NCI-H345 (cell line): ENCODE data around the gene BIN1.

ENCODE experiments used
- DNase-seq: peaks from one replicate; lab custom pipeline; 2025; lab: John Stamatoyannopoulos, UW

The BIN1 gene, protein sequence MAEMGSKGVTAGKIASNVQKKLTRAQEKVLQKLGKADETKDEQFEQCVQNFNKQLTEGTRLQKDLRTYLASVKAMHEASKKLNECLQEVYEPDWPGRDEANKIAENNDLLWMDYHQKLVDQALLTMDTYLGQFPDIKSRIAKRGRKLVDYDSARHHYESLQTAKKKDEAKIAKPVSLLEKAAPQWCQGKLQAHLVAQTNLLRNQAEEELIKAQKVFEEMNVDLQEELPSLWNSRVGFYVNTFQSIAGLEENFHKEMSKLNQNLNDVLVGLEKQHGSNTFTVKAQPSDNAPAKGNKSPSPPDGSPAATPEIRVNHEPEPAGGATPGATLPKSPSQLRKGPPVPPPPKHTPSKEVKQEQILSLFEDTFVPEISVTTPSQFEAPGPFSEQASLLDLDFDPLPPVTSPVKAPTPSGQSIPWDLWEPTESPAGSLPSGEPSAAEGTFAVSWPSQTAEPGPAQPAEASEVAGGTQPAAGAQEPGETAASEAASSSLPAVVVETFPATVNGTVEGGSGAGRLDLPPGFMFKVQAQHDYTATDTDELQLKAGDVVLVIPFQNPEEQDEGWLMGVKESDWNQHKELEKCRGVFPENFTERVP

DNA sequence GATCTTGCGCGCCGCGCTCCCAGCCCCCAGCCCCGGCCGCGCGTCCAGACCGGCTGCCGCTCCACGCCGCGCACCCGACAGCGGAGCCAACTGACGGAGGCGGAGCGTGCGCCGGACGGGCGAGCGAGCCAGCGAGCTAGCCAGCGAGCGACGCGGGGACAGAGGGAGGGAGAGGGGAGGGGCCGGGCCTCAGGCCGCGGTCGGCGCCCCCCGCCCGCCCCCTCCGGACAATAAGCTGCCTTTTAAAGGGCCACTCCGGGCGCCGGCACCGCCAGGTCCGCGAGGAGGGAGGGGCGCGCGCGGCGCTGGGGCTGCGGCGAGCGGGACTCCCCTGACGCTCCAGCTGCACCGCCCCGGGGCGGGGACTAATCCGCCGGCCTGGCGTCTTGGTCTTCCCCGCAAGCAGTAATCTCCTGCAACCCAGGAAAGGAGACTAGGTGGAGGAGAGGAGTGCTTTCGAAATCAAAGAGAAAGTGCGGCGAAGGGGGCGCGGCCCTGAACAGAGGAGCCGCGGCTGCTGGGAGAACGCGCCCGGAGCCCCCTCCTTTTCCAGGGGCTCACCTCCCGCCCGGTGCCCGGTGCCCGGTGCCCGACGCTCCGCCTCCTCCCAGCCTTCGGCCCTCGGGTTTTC, at the start of gene BIN1:
TSS of gene BIN1 (minus strand) at position 164 of the 631 bp plus-strand sequence. CDS start 211 bp downstream, outside the sequence.
- peak; percentile 86 for DNase-seq

DNA sequence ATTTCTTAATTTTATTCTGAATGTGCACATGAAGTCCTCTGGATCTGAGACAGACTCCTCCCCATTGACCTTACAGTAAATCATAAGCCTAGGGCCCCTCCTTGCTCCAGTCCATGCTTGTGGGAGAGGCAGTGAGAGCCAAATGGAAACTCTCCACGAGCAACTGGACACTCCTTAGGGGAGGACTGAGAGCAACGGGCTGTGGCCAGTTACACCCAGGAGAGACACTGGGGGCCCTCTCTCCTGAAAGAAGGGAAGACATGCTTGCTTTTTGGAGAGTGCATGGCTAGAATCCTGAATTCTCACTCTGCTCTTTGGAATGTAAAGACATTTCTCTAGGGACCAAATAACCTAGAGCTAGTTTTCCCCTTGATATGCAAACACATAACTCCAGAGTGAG, 49.0 kb upstream of the BIN1 start:
- DNase-seq = no peak

DNA sequence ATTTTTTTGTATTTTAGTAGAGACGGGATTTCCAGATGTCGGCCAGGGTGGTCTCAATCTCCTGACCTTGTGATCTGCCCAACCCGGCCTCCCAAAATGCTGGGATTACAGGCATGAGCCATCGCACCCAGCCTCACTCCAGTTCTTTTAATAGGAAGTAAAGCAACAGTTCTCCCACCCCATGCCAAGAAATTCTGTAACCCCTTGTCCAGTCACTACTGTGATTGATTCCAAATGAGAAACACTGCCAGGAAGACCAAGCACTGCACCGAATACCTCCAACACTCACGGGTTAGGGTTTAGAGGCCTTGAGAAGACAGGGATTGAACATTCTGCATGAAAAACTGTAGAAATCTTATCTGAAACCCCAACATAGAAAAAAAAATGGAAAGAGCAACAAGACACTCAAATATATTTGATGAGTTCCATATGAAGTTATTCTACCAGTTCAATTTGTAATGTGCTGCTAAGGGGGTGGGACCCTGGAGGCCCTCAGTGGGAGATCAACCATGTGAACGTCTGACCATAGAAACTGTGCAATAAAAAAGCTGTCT, 48.2 kb upstream of the BIN1 start:
- no peak for DNase-seq

DNA sequence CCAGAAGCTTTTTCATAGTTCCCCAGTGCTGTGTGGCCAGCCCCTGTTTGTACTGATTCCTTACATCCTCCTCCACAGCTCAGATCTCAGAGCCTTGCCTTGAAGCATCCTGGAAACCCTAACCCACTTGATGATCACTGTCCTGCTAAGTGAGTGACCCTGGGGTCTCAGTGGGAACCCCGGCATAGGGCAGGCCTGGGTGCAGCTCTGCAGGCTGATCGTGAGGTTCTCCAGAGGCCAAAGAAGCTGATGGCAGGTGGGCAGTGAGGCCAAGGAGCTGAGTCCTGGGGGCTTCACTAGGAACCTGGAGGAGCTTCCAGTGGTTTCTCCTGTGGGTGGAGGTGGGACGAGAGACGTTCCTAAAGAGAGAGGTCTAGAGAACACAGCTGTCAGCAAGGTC, 47.4 kb upstream of the BIN1 start:
- DNase-seq = no peak

DNA sequence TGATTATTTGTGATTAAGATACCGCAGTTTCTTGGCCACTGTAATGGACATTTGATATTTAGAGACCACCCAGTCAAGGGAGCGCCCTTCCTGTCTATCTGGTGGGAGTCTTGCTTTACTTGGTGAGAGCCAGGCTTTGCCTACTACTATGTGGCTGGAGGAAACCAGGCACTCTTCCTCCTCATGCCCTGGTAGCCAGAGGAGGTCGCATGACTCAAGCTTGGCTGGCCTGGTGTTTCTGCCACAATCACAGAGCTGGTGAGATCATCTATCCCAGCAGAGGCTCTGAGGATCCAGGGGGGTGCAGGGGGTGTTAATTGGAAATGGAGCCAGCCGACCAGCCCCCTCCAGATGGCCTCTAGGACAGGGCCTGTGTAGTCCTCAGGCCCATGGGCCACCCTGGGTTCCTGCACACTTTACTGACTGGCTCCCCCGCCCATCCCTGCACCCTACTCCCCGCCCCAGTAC, 46.8 kb upstream of the BIN1 start:
- DNase-seq = no peak

DNA sequence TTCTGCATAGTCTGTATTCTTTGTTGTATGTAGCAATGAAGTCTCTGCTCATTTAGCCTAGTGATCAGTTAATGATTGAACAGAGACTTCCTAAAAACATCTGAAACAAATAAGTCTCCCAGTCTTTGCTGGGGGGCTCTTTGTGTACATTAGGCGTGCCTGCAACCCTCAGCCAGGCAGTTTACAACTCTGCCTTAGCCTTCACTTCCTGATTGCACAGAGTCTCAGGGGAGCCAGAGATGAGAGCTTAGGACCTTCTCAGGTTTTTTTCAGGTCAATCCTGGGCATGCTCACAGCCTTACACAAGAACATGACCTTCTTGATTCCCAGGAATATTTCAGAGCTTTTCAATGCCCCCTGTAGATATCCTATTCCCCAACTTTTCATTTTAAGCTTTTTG, 44.0 kb upstream of the BIN1 start:
- no peak for DNase-seq

DNA sequence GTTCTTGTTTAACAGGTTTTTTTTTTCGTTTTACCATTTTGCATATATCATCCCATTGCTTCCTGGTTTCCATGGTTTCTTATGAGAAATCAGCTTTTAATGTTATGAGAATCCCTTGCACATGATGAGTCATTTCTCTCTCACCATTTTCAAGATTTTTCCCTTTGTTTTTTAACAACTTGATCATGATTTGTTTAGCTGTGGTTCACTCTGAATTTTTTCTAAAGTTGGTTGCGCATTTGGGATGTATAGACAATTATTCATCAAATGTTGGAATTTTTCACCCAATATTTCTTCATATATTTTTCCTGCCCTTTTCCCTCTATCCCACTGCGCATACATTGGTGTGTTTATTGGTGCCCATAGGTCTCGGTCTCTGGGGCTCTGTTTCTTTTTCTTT, 42.4 kb upstream of the BIN1 start:
- no peak for DNase-seq

DNA sequence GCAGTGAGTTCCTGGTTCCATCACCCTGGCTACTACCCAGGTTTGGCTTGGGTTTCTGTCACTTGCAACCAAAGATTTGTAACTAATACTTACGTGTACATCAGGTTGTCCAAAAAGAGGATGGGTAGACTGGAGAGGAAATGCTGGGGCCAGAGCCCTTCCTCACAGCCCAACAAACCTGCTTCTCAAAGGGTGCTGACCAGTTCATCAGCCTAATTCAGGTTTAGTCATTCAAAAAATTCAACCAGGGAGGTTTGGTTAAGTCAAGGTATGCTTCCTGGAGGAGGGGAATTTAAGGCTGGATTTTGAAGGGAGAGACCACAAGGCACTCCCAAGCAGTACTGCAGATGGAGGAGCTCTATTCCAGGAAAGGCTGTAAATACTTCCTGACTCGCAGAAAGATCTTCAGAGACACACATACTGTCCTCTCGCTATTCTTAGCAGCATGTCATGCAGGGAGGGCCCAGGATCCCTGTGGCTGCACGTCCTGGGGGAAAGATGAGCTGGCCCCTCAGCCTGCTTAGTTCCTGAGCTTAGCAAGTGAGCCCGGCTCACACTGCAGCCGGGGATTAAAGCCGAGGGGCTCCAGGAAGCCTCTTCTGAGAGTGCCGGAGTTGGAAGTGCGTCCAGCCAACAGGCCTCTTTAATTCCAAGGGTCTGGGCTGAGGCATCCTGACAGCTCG, 40.0 kb upstream of the BIN1 start:
- no peak for DNase-seq

DNA sequence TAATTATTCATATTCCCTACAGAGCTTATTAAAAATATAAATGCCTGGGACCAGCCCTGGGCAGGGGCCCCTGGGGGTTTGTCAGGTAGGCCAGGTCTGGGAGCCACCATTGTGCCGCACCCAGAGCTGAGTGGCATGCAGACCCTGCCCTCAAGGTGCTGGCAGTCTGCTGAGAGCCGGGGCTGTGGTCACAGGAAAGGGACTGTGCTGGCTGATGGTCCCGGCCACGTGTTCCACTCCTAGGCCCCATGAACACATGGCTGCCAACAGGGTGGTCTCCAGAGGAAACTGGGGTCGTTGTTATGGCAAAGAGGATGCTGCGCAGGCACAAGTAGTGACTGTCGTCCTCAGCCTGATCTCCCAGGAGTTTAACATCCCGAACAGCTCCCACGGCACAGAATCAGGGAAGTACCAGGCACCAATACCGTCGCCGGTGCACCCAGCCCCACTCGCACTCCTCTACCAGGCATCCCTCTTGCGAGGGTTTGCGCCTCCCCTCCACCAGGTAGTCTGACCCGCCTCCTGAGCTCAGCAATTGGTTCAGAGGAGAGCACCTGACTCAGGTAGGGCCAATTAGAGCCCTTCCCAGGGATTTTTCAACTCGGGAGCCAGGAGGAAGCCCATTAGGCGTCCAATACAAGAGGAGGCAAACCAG, 39.2 kb upstream of the BIN1 start:
- DNase-seq = no peak

DNA sequence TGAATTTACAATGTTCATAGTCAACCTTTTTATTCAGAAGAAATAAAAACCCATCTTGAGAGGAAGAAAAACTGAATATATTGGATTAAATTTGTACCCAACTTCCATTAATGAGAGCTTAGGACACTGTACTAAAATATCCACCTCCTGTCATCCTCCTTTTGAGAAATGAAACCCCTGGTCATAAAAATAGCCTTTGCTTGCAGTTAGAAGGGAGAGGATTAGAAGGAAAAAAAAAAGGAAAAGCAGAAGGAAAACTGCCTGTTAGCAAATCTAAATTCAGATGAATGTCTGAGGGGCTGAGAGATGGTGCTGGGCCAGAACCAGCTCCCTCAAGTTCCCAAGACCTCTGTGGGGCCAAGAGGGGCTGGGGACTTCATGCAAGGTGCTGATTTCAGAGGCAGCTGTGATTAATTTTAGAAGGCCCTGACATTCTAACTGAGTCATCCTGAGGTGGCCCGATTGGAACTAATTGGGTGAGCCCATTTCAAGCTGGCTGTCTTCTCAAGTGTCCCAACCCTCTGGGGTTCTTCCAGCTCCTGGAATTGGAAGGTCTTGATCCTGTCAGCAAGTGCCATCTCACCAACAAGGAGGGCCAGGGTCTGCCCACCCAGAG, 38.4 kb upstream of the BIN1 start:
- no peak for DNase-seq

DNA sequence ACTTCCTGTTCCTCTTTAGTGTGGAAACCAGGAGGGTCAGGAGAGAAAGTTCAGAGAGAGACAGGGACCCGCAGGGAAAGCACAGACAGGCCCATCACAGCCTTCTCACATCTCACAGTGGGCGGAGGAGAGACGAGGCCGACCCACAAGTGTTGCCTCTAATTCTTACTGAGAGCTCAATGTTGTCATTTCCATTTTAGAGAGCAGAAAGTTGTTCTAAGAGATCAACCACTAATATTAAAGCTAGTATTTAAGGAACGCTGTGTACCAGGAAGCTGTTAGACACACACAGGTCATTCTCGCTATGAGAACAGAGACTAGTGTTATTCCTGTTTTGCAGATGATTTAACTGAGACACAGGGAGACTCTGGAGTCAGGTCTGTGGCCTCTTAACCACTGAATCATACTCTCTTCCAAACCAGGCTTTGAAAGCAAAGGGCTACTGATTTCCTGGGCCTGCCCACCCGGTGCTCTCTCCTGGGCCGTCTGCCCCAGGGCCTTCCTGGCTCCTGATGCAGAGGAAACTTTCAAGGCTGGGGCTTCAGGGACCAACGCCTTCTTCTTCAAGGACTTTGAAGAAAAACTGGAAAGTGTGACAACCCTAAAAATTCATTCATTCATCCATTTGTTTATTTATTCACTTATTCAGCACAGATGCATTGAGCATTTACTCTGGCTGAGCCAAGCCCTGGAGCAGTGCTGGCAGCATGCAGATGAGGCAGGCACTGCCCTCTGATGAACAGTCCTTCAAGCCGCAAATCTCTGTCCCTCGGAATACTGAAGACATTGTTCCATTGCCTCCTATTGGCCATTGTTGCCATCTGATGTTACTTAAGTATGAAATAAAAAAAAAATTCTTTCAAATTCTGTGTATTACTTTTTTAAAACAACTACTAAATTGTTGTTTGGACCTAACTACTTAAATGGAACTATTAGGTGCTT, 37.2 kb upstream of the BIN1 start:
- no peak for DNase-seq

DNA sequence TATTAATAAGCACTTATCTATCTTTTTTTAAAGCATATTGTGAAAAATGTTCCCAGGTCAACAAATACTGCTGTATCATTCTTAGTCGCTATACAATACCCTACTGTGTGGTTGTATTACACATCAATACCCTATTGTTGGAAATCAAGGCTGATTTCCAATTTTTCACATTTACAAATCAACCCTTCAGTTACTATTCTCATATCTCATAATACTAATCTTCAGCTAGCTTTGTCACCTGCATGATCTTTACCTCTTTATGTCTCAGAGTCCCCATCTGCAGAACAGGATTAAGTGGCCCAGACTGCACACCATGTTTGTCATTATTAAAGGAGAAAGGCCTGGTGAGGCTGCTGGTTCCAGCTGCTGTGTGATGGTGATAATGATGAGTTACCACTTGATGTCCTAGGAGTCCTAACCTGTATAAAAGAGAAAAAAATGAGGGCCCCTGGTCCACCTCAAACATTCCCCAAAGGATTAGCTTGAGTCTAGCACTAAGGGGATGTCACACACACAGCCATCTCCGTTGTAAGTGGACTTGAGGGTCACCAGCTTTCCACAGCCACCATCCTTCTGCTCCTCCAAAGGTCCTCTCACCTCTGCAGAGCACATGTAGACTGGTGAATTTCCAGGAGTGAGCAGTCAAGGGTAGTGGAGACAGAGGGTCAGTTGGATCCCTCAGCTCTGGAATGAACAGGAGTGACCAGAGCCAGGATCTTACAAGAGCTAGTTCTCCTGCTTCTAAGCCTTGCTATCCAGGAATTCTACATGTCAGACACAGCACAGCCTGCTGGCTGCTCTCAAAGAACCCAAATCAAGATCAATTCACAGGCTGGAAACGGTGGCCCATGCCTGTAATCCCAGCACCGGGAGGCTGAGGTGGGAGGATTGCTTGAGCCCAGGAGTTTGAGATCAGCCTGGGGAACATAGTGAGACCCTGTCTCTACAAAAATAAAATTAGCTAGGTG, 36.0 kb upstream of the BIN1 start:
- no peak for DNase-seq

DNA sequence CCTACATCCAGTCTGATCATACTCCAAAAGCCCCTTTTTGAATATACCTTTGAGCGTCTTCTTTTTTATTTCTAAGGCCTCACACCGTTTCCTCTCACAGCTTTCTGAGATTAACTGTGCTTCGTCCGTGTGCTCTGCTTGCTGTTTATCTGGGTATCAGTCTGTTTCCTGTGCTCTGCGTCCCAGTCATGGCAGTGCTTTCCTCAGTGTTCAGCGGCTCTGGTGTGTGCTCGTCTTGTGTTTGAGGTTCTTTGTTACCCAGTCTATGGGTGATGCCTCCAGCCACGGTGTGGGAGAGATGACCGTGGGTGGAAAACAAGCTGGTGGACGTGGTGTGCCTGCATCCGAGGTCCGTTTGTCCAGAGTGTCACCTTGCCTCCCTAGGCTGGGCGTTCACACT, 33.6 kb upstream of the BIN1 start:
- no peak for DNase-seq

DNA sequence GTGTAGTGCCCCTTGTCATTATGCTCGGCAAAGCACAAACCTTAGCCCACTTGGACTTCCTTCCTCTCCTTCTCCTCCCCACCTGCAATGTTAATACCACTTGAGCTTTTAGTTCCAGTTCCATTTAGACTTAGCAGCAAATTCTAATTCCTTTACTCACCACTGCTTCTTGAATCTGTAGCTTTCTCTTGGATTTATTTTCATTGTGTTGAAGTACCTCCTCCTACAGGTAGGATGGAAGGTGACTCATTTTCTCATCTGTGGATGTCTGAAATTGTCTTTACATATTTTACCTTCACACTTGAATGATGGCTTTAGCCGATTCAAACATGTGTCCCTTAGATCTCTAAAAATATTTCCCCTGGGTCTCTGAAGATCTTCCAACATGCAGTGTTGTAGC, 32.8 kb upstream of the BIN1 start:
- no peak for DNase-seq

DNA sequence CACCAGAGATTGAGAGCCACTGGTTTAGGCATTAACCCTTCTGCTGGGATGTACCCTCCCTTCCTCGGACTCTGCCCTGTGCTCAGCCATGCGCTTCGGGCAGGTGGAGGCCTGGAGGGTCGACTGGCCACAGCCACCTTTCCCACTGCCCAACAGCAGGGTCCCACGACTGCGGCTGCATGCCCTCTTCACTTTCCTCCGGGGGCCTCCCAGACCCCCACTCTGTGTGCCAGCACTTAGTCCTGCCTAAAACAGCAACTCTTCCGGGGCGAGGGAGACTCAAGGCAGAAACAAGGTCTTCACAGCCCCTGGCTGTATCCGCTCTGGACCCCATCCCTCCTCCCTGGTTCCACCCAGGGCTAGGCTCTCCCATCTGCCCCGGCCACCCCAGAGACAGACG, 31.3 kb upstream of the BIN1 start:
- no peak for DNase-seq

DNA sequence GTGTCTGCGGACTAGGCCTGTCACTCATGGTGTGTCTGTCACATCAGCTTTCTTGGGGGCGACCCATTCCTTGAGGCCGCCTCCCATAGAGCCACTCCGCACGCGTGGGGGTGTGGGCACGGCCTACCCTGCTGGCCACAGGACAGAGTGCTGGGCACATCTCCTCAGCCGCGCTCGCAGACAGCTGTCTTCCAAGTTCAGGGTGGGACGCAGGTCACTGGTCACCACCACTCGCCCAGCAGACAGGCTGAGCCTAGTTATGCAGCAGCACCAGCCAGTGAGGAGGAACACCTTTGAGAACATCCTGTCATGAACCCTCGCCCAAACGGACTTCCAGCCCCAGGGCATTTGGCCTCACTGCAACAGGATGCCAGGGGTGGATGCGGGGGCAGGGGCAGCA, 30.8 kb upstream of the BIN1 start:
- no peak for DNase-seq

DNA sequence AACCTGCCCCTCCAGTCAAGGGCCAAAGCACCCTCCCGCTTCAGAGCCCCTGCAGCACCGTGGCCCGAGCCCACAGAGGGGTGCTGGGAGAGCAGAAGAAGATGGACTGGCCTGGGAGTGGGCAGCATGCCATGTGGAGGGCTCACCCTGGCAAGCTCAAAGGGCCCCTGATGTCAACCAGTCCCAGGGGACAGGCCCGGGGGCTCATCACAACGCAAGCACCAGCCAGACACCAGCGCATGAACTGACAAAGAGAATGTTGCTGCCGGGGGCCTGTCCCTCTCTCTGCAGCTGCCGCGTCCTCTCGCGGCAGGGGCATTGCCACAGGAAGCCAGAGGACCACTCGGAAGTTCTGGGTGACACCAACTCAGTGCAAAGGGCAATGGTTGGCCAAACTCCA, 30.3 kb upstream of the BIN1 start:
- no peak for DNase-seq

DNA sequence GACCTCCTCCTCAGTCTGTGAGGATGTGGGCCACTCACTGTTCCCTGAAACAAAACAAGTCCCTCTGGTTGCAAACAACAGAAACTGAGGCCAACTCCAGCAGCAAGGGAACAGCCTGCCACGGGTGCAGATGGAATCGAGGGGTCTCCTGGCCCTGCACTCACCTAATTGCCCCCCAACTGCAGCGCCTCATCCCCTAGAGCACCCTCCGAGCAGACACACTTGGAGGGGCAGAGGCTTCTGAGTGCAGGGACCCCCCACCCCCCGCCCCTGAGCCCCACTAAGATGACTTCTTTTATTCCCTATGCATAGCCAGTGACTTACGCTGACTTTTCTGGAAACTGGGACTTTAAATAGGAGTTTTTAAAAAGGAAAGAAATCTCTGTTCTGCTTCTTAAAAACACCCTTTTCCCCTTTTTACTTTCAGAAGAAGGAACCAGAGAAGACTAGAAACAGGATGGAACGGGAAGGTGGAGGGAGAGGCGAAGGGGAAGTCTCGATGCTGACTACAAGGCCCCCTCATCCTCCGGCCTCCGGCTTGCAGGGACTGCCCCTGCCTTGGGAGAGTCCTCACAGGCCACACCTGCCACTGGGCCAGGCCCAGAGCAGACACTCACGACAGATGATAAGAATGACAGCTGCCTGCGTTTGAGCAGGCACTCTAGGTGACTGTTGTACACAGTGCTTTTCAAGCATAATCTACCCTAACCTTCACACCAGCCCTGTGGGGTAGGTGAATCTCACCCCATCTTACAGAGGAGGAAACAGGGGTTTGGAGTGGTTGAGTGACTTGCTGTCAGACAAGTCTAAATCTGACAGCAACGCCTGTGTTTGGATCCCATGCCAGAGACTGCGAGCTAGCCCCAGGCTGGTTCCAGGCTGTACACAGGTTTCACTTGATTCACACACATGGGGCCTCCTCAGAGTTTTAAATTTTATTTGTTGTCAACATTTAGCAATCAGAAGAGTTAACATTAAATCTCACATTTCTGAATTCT, 28.2 kb upstream of the BIN1 start:
- DNase-seq = no peak
